ENCODE measurements around the gene ATP5PD. TPM values are rescaled to one million over a fixed set of nuclear protein-coding genes. Genes with fewer than 3 reads are reported as not detected.

Gene ATP5PD
- total and polyA plus RNA-seq, 2 of the 13 experiments (the other 11 are each of a cell fraction or from before 2014, with no cell fraction given): 158 to 428 TPM

DNA sequence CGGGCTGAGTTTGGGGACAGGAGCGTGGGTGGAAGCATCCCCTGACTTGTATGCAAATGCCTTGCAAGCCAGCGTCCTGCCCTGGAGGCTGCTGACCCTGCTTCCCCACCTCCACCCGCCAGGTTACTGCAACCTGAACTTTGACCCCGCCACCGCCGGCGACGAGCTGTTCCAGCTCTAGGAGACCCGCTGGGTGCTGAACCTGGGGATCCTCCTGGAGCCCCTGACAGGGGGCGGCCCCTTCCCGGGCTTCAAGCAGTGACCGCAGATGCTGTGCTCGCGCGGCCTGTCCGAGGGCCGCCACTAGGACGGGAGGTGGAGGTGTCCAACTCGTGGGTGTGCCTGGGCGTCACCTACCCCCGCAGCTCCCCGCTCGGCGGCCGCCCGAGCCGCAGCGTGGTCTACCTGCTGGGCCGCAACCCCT lies 30.3 kb upstream of the ATP5PD start (continued):
- TF ChIP-seq, protein P1, sequence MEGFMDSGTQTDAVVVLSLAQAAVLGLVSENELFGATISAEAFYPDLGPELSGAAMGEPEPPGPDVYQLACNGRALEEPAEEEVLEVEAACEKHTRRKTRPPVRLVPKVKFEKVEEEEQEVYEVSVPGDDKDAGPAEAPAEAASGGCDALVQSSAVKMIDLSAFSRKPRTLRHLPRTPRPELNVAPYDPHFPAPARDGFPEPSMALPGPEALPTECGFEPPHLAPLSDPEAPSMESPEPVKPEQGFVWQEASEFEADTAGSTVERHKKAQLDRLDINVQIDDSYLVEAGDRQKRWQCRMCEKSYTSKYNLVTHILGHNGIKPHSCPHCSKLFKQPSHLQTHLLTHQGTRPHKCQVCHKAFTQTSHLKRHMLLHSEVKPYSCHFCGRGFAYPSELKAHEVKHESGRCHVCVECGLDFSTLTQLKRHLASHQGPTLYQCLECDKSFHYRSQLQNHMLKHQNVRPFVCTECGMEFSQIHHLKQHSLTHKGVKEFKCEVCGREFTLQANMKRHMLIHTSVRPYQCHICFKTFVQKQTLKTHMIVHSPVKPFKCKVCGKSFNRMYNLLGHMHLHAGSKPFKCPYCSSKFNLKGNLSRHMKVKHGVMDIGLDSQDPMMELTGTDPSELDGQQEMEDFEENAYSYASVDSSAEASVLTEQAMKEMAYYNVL (CRISPR knock-in tag; IDR thresholded peaks at IDR 0.05; ENCODE audit: borderline replicate concordance): peak; percentile 82; the same call in 1 of the 2 replicates
- TF ChIP-seq RARA (CRISPR knock-in tag; IDR thresholded peaks at IDR 0.05) (peak; percentile 85), ZNF282 (IDR thresholded peaks at IDR 0.05; ENCODE audit: partially characterized antibody) (no peak), SMARCC2 (IDR thresholded peaks at IDR 0.05) (no peak), SPEN (CRISPR knock-in tag; IDR thresholded peaks at IDR 0.05; ENCODE audit: low read depth) (peak; percentile 76; the same call in 1 of the 2 replicates), ARHGAP35 (CRISPR knock-in tag; IDR thresholded peaks at IDR 0.05; ENCODE audit: borderline replicate concordance) (no peak; the same call in 1 of the 2 replicates), PRMT3 (CRISPR knock-in tag; IDR thresholded peaks at IDR 0.05; ENCODE audit: borderline replicate concordance, low read depth) (no peak), JDP2 (CRISPR knock-in tag; IDR thresholded peaks at IDR 0.05; ENCODE audit: borderline replicate concordance) (no peak), PAWR (CRISPR knock-in tag; IDR thresholded peaks at IDR 0.05; ENCODE audit: borderline replicate concordance) (no peak), FLYWCH1 (CRISPR knock-in tag; IDR thresholded peaks at IDR 0.05) (no peak), KLF6 (CRISPR knock-in tag; IDR thresholded peaks at IDR 0.05) (no peak), MTA1 (CRISPR knock-in tag; IDR thresholded peaks at IDR 0.05; ENCODE audit: borderline replicate concordance) (peak; percentile 58; the same call in 1 of the 2 replicates), GATAD1 (CRISPR knock-in tag; IDR thresholded peaks at IDR 0.05) (peak; percentile 53), PRPF4 (IDR thresholded peaks at IDR 0.05; ENCODE audit: low read depth, low read length, poor library complexity, severe bottlenecking) (no peak)
- TF ChIP-seq, protein P2, sequence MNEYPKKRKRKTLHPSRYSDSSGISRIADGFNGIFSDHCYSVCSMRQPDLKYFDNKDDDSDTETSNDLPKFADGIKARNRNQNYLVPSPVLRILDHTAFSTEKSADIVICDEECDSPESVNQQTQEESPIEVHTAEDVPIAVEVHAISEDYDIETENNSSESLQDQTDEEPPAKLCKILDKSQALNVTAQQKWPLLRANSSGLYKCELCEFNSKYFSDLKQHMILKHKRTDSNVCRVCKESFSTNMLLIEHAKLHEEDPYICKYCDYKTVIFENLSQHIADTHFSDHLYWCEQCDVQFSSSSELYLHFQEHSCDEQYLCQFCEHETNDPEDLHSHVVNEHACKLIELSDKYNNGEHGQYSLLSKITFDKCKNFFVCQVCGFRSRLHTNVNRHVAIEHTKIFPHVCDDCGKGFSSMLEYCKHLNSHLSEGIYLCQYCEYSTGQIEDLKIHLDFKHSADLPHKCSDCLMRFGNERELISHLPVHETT (CRISPR knock-in tag; conservative IDR thresholded peaks at IDR 0.05): no peak
- TF ChIP-seq, protein P3, sequence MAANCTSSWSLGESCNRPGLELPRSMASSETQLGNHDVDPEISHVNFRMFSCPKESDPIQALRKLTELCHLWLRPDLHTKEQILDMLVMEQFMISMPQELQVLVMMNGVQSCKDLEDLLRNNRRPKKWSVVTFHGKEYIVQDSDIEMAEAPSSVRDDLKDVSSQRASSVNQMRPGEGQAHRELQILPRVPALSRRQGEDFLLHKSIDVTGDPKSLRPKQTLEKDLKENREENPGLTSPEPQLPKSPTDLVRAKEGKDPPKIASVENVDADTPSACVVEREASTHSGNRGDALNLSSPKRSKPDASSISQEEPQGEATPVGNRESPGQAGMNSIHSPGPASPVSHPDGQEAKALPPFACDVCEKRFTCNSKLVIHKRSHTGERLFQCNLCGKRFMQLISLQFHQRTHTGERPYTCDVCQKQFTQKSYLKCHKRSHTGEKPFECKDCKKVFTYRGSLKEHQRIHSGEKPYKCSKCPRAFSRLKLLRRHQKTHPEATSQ (CRISPR knock-in tag; IDR thresholded peaks at IDR 0.05; ENCODE audit: borderline replicate concordance): no peak
- TF ChIP-seq, protein P4, sequence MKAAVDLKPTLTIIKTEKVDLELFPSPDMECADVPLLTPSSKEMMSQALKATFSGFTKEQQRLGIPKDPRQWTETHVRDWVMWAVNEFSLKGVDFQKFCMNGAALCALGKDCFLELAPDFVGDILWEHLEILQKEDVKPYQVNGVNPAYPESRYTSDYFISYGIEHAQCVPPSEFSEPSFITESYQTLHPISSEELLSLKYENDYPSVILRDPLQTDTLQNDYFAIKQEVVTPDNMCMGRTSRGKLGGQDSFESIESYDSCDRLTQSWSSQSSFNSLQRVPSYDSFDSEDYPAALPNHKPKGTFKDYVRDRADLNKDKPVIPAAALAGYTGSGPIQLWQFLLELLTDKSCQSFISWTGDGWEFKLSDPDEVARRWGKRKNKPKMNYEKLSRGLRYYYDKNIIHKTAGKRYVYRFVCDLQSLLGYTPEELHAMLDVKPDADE (CRISPR knock-in tag; IDR thresholded peaks at IDR 0.05): no peak
- TF ChIP-seq, protein P5, sequence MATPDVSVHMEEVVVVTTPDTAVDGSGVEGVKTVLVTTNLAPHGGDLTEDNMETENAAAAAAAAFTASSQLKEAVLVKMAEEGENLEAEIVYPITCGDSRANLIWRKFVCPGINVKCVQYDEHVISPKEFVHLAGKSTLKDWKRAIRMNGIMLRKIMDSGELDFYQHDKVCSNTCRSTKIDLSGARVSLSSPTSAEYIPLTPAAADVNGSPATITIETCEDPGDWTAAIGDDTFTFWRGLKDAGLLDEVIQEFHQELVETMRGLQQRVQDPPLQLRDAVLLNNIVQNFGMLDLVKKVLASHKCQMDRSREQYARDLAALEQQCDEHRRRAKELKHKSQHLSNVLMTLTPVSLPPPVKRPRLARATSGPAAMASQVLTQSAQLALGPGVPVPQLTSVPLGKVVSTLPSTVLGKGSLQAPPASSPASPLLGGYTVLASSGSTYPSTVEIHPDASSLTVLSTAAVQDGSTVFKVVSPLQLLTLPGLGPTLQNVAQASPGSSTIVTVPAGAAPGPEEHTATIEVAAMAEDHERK (CRISPR knock-in tag; IDR thresholded peaks at IDR 0.05; ENCODE audit: low read depth): no peak
- TF ChIP-seq, protein P6, sequence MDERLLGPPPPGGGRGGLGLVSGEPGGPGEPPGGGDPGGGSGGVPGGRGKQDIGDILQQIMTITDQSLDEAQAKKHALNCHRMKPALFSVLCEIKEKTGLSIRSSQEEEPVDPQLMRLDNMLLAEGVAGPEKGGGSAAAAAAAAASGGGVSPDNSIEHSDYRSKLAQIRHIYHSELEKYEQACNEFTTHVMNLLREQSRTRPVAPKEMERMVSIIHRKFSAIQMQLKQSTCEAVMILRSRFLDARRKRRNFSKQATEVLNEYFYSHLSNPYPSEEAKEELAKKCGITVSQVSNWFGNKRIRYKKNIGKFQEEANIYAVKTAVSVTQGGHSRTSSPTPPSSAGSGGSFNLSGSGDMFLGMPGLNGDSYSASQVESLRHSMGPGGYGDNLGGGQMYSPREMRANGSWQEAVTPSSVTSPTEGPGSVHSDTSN (CRISPR knock-in tag; IDR thresholded peaks at IDR 0.05): no peak
- TF ChIP-seq, protein P7, sequence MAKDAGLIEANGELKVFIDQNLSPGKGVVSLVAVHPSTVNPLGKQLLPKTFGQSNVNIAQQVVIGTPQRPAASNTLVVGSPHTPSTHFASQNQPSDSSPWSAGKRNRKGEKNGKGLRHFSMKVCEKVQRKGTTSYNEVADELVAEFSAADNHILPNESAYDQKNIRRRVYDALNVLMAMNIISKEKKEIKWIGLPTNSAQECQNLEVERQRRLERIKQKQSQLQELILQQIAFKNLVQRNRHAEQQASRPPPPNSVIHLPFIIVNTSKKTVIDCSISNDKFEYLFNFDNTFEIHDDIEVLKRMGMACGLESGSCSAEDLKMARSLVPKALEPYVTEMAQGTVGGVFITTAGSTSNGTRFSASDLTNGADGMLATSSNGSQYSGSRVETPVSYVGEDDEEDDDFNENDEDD (CRISPR knock-in tag; IDR thresholded peaks at IDR 0.05; ENCODE audit: borderline replicate concordance): peak; percentile 20; the same call in 1 of the 2 replicates
